Measurements from ENCODE around the gene PGAP1. TPM values are rescaled to one million over a fixed set of nuclear protein-coding genes. Genes with fewer than 3 reads are reported as not detected.
A peak's percentile ranks its signal among the peaks of the same experiment; 100 is the strongest.

The PGAP1 gene
- total and polyA plus RNA-seq, 10 donors = 0.38 to 10.1 (median 5.3) TPM

GRCh38 chr2:196804381-196804780 lies 122.1 kb downstream of the PGAP1 start:
- TF ChIP-seq POLR2AphosphoS5 (IDR thresholded peaks at IDR 0.05) (no peak), CTCF (IDR thresholded peaks at IDR 0.05 in 8 of 11, conservative IDR thresholded peaks at IDR 0.05 in 3 of 11) (no peak), POLR2A (IDR thresholded peaks at IDR 0.05) (no peak)
- intact Hi-C loops (cut with DNase I; ENCODE audit: low total_unique reads) = no loop called here
- no peaks in the 10 kb centered on the region for H3K36me3 ChIP-seq
- no peaks in the 10 kb centered on the region for H3K9me3 ChIP-seq
- peaks cover 3 to 13% (median 7%) of the 10 kb centered on the region in 6 donors for H3K4me1 ChIP-seq
- no peak overlapping the region for H3K4me3 ChIP-seq
- DNase-seq = no peak
- WGBS, 5 donors = 10 to 27% (median 20%) methylated on average over 1 of the region's 1 CpG
- H3K27me3 ChIP-seq (replicated peaks in 1 of 7) = peaks cover 0 to 14% (median 0%) of the 10 kb centered on the region in 7 donors
- H3K27ac ChIP-seq = no peak overlapping the region

GRCh38 chr2:196802401-196802800 lies 124.1 kb downstream of the PGAP1 start:
- intact Hi-C loops (cut with DNase I; ENCODE audit: low total_unique reads) = no loop called here
- WGBS, 5 donors = 89 to 100% (median 90%) methylated on average over 2 of the region's 2 CpGs
- Histone ChIP-seq H3K4me1 (peaks cover 15 to 30% (median 24%) of the 10 kb centered on the region in 6 donors), H3K36me3 (peaks cover 0 to 5% (median 0%) of the 10 kb centered on the region in 6 donors), H3K27me3 (replicated peaks in 1 of 7) (peaks cover 0 to 14% (median 0%) of the 10 kb centered on the region in 7 donors), H3K9me3 (no peaks in the 10 kb centered on the region), H3K27ac (peak overlapping the region in 3 of 8 donors; percentile 5 to 54 (median 35)), H3K4me3 (no peak overlapping the region)
- TF ChIP-seq POLR2A (IDR thresholded peaks at IDR 0.05) = no peak
- no peak for DNase-seq

- H3K36me3 ChIP-seq = peaks cover 0 to 12% (median 3%) of the 10 kb centered on the region in 6 donors
- 41 to 66% (median 52%) methylated on average over 2 of the region's 2 CpGs for WGBS, 5 donors
- no peak for TF ChIP-seq POLR2AphosphoS5 (IDR thresholded peaks at IDR 0.05)
- no peak for TF ChIP-seq CTCF (IDR thresholded peaks at IDR 0.05 in 8 of 11, conservative IDR thresholded peaks at IDR 0.05 in 3 of 11)
- TF ChIP-seq POLR2A (IDR thresholded peaks at IDR 0.05) = no peak
- H3K4me3 ChIP-seq = no peak overlapping the region
- intact Hi-C loops (cut with DNase I; ENCODE audit: low total_unique reads) = no loop called here
- peaks cover 0 to 14% (median 0%) of the 10 kb centered on the region in 7 donors for H3K27me3 ChIP-seq (replicated peaks in 1 of 7)
- peak overlapping the region in 4 of 8 donors; percentile 0 to 54 (median 20) for H3K27ac ChIP-seq
- no peak for DNase-seq
- H3K9me3 ChIP-seq = no peaks in the 10 kb centered on the region
- peaks cover 15 to 36% (median 29%) of the 10 kb centered on the region in 6 donors for H3K4me1 ChIP-seq
These were observed 124.7 kb downstream of the PGAP1 start for GRCh38 chr2:196801674-196802261.

- intact Hi-C loops (cut with DNase I; ENCODE audit: low total_unique reads) = no loop called here
- peaks cover 0 to 14% (median 0%) of the 10 kb centered on the region in 7 donors for H3K27me3 ChIP-seq (replicated peaks in 1 of 7)
- peaks cover 15 to 51% (median 35%) of the 10 kb centered on the region in 6 donors for H3K4me1 ChIP-seq
- peak overlapping the region; percentile 71 to 82 (median 76) for H3K27ac ChIP-seq
- H3K9me3 ChIP-seq = no peaks in the 10 kb centered on the region
- peaks cover 0 to 40% (median 28%) of the 10 kb centered on the region in 6 donors for H3K36me3 ChIP-seq
- no peak for DNase-seq
- TF ChIP-seq POLR2AphosphoS5 (IDR thresholded peaks at IDR 0.05) (no peak), POLR2A (IDR thresholded peaks at IDR 0.05) (no peak), CTCF (IDR thresholded peaks at IDR 0.05 in 8 of 11, conservative IDR thresholded peaks at IDR 0.05 in 3 of 11) (no peak)
- peak overlapping the region; percentile 61 to 76 (median 68) for H3K4me3 ChIP-seq
- 7 to 10% (median 8%) methylated on average over 10 of the region's 10 CpGs for WGBS, 5 donors
These were observed 127.5 kb downstream of the PGAP1 start for GRCh38 chr2:196798980-196799379.
